ENCODE data around the gene NAA38.

The NAA38 gene

DNA sequence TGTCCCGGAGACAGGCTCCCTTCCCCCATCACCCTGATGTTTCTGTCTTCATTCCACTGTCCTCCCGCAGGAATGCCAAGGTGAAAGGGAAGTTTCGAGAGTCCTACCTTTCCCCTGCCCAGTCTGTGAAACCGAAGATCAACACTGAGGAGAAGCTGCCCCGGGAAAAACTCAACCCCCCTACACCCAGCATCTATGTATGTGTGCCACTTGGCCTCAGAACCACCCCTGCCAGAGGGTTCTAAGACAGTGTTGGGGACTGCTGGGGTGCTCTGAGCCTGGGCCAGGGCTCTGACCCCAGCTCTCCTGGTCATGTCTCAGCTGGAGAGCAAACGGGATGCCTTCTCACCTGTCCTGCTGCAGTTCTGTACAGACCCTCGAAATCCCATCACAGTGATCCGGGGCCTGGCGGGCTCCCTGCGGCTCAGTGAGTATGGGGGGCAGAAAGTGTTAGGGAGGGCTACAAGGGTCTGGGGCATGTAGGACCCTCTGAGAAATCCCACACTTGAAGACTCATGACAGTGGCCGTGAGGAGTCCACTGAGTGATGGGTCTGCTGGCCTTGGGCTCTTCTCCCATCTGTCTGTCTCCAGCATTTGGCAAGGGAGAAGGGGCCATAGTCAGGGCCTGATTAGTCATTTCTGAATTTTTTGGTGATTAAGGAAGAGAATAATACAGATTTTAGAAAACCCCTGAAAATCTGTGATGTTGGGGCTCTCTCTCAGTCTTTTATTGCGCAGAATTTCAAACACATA is 7.4 kb downstream of the NAA38 start:
- POLR2A ChIA-PET, result interaction anchor here (1.0 to 1.1 kb wide), 2 partner anchors 15 to 163 kb away, joined by 3 to 6 read pairs; partner anchors contain the start of genes KDM6B and TP53
- Histone ChIP-seq H3K4me1 (ENCODE audit: control insufficient read depth, insufficient read depth, low read length) (peaks cover 5% of the 10 kb centered on the region), H3K36me3 (ENCODE audit: control insufficient read depth in 2 of 2, insufficient read depth in 1 of 2, low read length in 2 of 2) (peaks cover 19 to 76% of the 10 kb centered on the region in 2 experiments), H3K4me3 (ENCODE audit: low read depth, low read length) (no peak overlapping the region), H3K9me3 (ENCODE audit: control insufficient read depth, insufficient read depth, low read depth, low read length) (no peaks in the 10 kb centered on the region), H3K27ac (ENCODE audit: extremely low read depth, low read depth, low read length) (no peak overlapping the region)
- TF ChIP-seq ZNF133 (tag by site-specific recombination; IDR thresholded peaks at IDR 0.05) (no peak), SETDB1 (IDR thresholded peaks at IDR 0.05; ENCODE audit: insufficient read length, low read length) (no peak), TCF7L2 (IDR thresholded peaks at IDR 0.05; ENCODE audit: borderline replicate concordance, low read depth, low read length) (no peak), REPIN1 (tag by site-specific recombination; IDR thresholded peaks at IDR 0.05; ENCODE audit: low read depth) (no peak), ZNF777 (tag by site-specific recombination; IDR thresholded peaks at IDR 0.05; ENCODE audit: borderline replicate concordance) (no peak), ZNF830 (tag by site-specific recombination; IDR thresholded peaks at IDR 0.05; ENCODE audit: low read depth) (no peak), YY2 (tag by site-specific recombination; IDR thresholded peaks at IDR 0.05) (no peak), ZNF629 (tag by site-specific recombination; IDR thresholded peaks at IDR 0.05) (no peak), ZNF600 (tag by site-specific recombination; IDR thresholded peaks at IDR 0.05) (no peak), ZNF155 (tag by site-specific recombination; IDR thresholded peaks at IDR 0.05) (no peak), ZNF18 (tag by site-specific recombination; IDR thresholded peaks at IDR 0.05) (no peak), ZNF433 (tag by site-specific recombination; IDR thresholded peaks at IDR 0.05; ENCODE audit: low read depth) (no peak)
- CTCF ChIA-PET, result interaction anchor here (0.5 to 2.8 kb wide), 11 partner anchors 7 to 406 kb away, joined by 3 to 17 read pairs (median 4); partner anchors contain the start of gene KDM6B

DNA sequence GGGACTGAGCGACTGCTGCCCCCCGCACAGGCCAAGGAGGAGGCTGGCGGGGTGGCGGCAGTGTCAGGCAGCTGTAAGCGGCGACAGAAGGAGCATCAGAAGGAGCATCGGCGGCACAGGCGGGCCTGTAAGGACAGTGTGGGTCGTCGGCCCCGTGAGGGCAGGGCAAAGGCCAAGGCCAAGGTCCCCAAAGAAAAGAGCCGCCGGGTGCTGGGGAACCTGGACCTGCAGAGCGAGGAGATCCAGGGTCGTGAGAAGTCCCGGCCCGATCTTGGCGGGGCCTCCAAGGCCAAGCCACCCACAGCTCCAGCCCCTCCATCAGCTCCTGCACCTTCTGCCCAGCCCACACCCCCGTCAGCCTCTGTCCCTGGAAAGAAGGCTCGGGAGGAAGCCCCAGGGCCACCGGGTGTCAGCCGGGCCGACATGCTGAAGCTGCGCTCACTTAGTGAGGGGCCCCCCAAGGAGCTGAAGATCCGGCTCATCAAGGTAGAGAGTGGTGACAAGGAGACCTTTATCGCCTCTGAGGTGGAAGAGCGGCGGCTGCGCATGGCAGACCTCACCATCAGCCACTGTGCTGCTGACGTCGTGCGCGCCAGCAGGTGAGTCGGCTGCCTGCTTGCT is 8.1 kb downstream of the NAA38 start:
- peaks cover 19 to 76% of the 10 kb centered on the region in 2 experiments for H3K36me3 ChIP-seq (ENCODE audit: control insufficient read depth in 2 of 2, insufficient read depth in 1 of 2, low read length in 2 of 2)
- no peaks in the 10 kb centered on the region for H3K9me3 ChIP-seq (ENCODE audit: control insufficient read depth, insufficient read depth, low read depth, low read length)
- POLR2A ChIA-PET, result no interaction called here
- peaks cover 5% of the 10 kb centered on the region for H3K4me1 ChIP-seq (ENCODE audit: control insufficient read depth, insufficient read depth, low read length)
- CTCF ChIA-PET, result interaction anchor here (1.1 kb wide), 1 partner anchor 405 kb away, joined by 4 read pairs; no protein-coding TSS in a partner anchor
- no peak overlapping the region for H3K4me3 ChIP-seq (ENCODE audit: low read depth, low read length)
- no peak overlapping the region for H3K27ac ChIP-seq (ENCODE audit: extremely low read depth, low read depth, low read length)
- TF ChIP-seq BCL11B (tag by site-specific recombination; IDR thresholded peaks at IDR 0.05; ENCODE audit: low read depth) (peak; percentile 68; the same call in 1 of the 2 replicates), ZFP69B (tag by site-specific recombination; IDR thresholded peaks at IDR 0.05) (no peak)

DNA sequence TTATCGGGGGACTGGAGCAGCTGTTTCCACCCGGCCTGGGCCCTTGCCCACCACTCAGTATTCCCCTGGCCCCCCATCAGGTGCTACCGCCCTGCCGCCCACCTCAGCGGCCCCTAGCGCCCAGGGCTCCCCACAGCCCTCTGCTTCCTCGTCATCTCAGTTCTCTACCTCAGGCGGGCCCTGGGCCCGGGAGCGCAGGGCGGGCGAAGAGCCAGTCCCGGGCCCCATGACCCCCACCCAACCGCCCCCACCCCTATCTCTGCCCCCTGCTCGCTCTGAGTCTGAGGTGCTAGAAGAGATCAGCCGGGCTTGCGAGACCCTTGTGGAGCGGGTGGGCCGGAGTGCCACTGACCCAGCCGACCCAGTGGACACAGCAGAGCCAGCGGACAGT is 8.6 kb downstream of the NAA38 start:
- Histone ChIP-seq H3K4me3 (ENCODE audit: low read depth, low read length) (no peak overlapping the region), H3K27ac (ENCODE audit: extremely low read depth, low read depth, low read length) (no peak overlapping the region), H3K36me3 (ENCODE audit: control insufficient read depth in 2 of 2, insufficient read depth in 1 of 2, low read length in 2 of 2) (peaks cover 19 to 74% of the 10 kb centered on the region in 2 experiments), H3K9me3 (ENCODE audit: control insufficient read depth, insufficient read depth, low read depth, low read length) (no peaks in the 10 kb centered on the region), H3K4me1 (ENCODE audit: control insufficient read depth, insufficient read depth, low read length) (peaks cover 5% of the 10 kb centered on the region)
- POLR2A ChIA-PET, result no interaction called here
- TF ChIP-seq SCRT2 (tag by site-specific recombination; IDR thresholded peaks at IDR 0.05) (no peak), ZNF76 (tag by site-specific recombination; IDR thresholded peaks at IDR 0.05; ENCODE audit: borderline replicate concordance, low read depth) (no peak), GLIS1 (tag by site-specific recombination; IDR thresholded peaks at IDR 0.05) (no peak), ZIC2 (tag by site-specific recombination; IDR thresholded peaks at IDR 0.05) (no peak), ZNF19 (tag by site-specific recombination; IDR thresholded peaks at IDR 0.05; ENCODE audit: low read depth) (no peak), REPIN1 (tag by site-specific recombination; IDR thresholded peaks at IDR 0.05; ENCODE audit: low read depth) (no peak), ZNF132 (tag by site-specific recombination; IDR thresholded peaks at IDR 0.05; ENCODE audit: borderline replicate concordance) (no peak), YY1 (tag by site-specific recombination; IDR thresholded peaks at IDR 0.05) (no peak), ZNF341 (tag by site-specific recombination; IDR thresholded peaks at IDR 0.05; ENCODE audit: low read depth) (no peak), ZBTB21 (tag by site-specific recombination; IDR thresholded peaks at IDR 0.05) (no peak)
- TF ChIP-seq, protein P1, sequence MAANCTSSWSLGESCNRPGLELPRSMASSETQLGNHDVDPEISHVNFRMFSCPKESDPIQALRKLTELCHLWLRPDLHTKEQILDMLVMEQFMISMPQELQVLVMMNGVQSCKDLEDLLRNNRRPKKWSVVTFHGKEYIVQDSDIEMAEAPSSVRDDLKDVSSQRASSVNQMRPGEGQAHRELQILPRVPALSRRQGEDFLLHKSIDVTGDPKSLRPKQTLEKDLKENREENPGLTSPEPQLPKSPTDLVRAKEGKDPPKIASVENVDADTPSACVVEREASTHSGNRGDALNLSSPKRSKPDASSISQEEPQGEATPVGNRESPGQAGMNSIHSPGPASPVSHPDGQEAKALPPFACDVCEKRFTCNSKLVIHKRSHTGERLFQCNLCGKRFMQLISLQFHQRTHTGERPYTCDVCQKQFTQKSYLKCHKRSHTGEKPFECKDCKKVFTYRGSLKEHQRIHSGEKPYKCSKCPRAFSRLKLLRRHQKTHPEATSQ (tag by site-specific recombination; IDR thresholded peaks at IDR 0.05), result no peak
- CTCF ChIA-PET, result interaction anchor here (0.5 to 1.5 kb wide), 4 partner anchors 13 to 404 kb away, joined by 3 to 5 read pairs (median 4); no protein-coding TSS in a partner anchor

Data from HEK293 (cell line).